Measurements from ENCODE around the gene SYTL2. TPM values are rescaled to one million over a fixed set of nuclear protein-coding genes. Genes with fewer than 3 reads are reported as not detected.
"Not testable (repeated sequence)": the region's sequence is repeated elsewhere in the genome, so short reads cannot be mapped to it uniquely, and the experiment has no call there.

SYTL2 gene
- total RNA-seq, 1 donor from 2014 or later: 65.8 TPM

- peak; percentile 95 for DNase-seq
Observed at GRCh38 chr11:85685125-85685819, 125.7 kb downstream of the SYTL2 start.

- DNase-seq: peak; percentile 93
Observed at GRCh38 chr11:85682330-85683305, 128.3 kb downstream of the SYTL2 start.

- DNase-seq: no peak
Observed at GRCh38 chr11:85680897-85681296, 130.0 kb downstream of the SYTL2 start.

GRCh38 chr11:85679576-85679975 is 131.4 kb downstream of the SYTL2 start:
- DNase-seq: no peak

GRCh38 chr11:85673393-85673792 is 137.5 kb downstream of the SYTL2 start:
- no peak for DNase-seq

- DNase-seq: no peak
Observed at GRCh38 chr11:85672105-85672902, 138.6 kb downstream of the SYTL2 start.

GRCh38 chr11:85670949-85671663 is 139.8 kb downstream of the SYTL2 start:
- DNase-seq: not testable (repeated sequence)

- no peak for DNase-seq
Observed at GRCh38 chr11:85668157-85668556, 142.8 kb downstream of the SYTL2 start.

- no peak for DNase-seq
Observed at GRCh38 chr11:85666687-85667086, 144.3 kb downstream of the SYTL2 start.

GRCh38 chr11:85665733-85666132 is 145.2 kb downstream of the SYTL2 start:
- DNase-seq: peak; percentile 20

GRCh38 chr11:85664615-85665481 is 146.1 kb downstream of the SYTL2 start, which contains the start of gene CREBZF:
TSS of gene CREBZF (minus strand) at chr11:85665129. CDS start at chr11:85664875, 254 bp downstream.
- DNase-seq: peak; percentile 98

- DNase-seq: peak; percentile 89
Observed at GRCh38 chr11:85663753-85664614, 147.0 kb downstream of the SYTL2 start.

- peak; percentile 16 for DNase-seq
Observed at GRCh38 chr11:85663080-85663752, 147.7 kb downstream of the SYTL2 start.

GRCh38 chr11:85661972-85662664 is 148.8 kb downstream of the SYTL2 start:
- DNase-seq: peak; percentile 41

- no peak for DNase-seq
Observed at GRCh38 chr11:85658180-85658579, 152.8 kb downstream of the SYTL2 start.

GRCh38 chr11:85656777-85657176 is 154.2 kb downstream of the SYTL2 start:
- no peak for DNase-seq

GRCh38 chr11:85654343-85654742 is 156.6 kb downstream of the SYTL2 start:
- DNase-seq: not testable (repeated sequence)

GRCh38 chr11:85652786-85653447 is 158.0 kb downstream of the SYTL2 start:
- DNase-seq: no peak

All from tongue (tissue), 2 donors.